KMS-11 (cell line): ENCODE data around the gene FLT4.

Experiments
- H2AFZ ChIP-seq: fragments of 200-600 bp; sonication (generic); 2 replicates; pipeline ENCODE4 v1.6.1; 2016; ENCODE audit warnings: antibody characterized with exemption, mixed run types, low read depth
- H3K27ac ChIP-seq: fragments of 200-600 bp; sonication (generic); 2 replicates; pipeline ENCODE4 v1.6.1; 2016; ENCODE audit warnings: mild to moderate bottlenecking, mixed run types
- H3K27me3 ChIP-seq: fragments of 200-600 bp; sonication (generic); 2 replicates; pipeline ENCODE4 v1.6.1; 2017; ENCODE audit warnings: mild to moderate bottlenecking, low read depth, mixed run types, moderate library complexity; ENCODE audit not compliant: insufficient read depth
- H3K36me3 ChIP-seq: fragments of 200-600 bp; sonication (generic); 2 replicates; pipeline ENCODE4 v1.6.1; 2017; ENCODE audit warnings: mild to moderate bottlenecking, mixed run types; ENCODE audit not compliant: insufficient read depth
- H3K4me1 ChIP-seq: fragments of 200-600 bp; sonication (generic); 2 replicates; pipeline ENCODE4 v1.6.1; 2016; ENCODE audit warnings: mild to moderate bottlenecking, low read depth, mixed run types; ENCODE audit not compliant: poor library complexity, severe bottlenecking
- H3K4me2 ChIP-seq: fragments of 200-600 bp; sonication (generic); 2 replicates; pipeline ENCODE4 v1.7.0; 2016; ENCODE audit warnings: mild to moderate bottlenecking, mixed run types
- H3K4me3 ChIP-seq: fragments of 200-600 bp; sonication (generic); IDR thresholded peaks from 2 replicates; pipeline ENCODE4 v1.6.1; 2017; ENCODE audit warnings: low read depth, low read length, mixed read lengths; ENCODE audit not compliant: insufficient read depth
- H3K79me2 ChIP-seq: fragments of 200-600 bp; sonication (generic); 2 replicates; pipeline ENCODE4 v1.6.1; 2016; ENCODE audit warnings: low read depth, mixed run types; ENCODE audit not compliant: insufficient read depth
- H3K9ac ChIP-seq: fragments of 200-600 bp; sonication (generic); 2 replicates; pipeline ENCODE4 v1.6.1; 2016; ENCODE audit warnings: mild to moderate bottlenecking, mixed run types
- H4K20me1 ChIP-seq: fragments of 200-600 bp; sonication (generic); 2 replicates; pipeline ENCODE4 v1.6.1; 2016; ENCODE audit warnings: mild to moderate bottlenecking, mixed run types; ENCODE audit not compliant: insufficient read depth
- TF ChIP-seq, protein P1 (sequence below): fragments of 200-600 bp; sonication (generic); conservative IDR thresholded peaks from 2 replicates; pipeline ENCODE4 v1.6.1; 2017; ENCODE audit warnings: low read depth, mild to moderate bottlenecking, antibody characterized with exemption, low read length, moderate library complexity, mixed read lengths

The FLT4 gene

DNA sequence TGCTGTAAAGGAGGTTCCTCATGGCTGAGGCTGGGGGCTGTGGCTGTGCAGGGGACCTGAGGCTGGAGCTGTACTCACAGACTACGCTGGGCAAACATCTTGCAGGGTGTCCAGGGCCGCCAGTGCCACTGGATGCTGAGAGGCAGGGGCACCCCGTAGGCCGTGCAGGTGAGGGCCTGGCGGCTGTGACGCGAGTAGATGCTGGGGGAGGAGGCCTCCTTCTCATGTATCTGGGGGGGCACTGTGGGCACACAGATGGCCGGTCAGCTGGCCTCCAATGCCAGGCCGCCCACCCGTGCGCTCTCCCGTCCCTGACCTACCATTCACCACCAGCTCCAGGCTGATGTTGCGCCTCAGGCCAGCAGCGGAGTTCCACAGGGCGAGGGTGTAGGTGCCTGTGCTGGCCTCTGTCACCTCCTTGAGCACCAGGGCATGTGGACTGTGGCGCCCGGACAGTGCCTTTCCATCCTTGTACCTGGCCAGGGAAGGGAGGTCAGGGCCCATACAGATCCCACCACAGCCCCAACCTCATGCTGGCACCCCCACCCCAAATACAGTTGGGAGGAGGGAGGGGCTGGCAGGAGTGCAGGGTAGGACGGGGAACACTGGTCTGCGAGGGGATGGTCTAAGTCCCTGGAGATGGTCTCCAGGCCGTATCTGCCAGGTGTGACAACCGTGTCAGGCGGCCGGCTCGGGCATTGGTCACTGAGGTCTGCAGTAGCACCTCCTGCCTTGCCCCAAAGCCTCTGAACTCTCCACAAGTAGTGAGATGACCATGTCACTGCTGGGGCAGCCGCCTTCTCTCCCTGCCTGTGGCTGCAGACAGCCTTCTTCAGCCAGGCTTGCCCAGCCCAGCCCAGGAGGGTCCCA lies 23.4 kb downstream of the FLT4 start:
- Histone ChIP-seq H3K27me3 (no peaks in the 10 kb centered on the region; the same call in 1 of the 2 replicates), H3K79me2 (no peaks in the 10 kb centered on the region), H2AFZ (no peak overlapping the region), H3K4me1 (no peaks in the 10 kb centered on the region), H3K4me2 (no peak overlapping the region), H3K27ac (no peak overlapping the region), H3K9ac (no peak overlapping the region), H3K4me3 (no peak overlapping the region), H3K36me3 (no peaks in the 10 kb centered on the region), H4K20me1 (no peaks in the 10 kb centered on the region)
- TF ChIP-seq, protein P1, sequence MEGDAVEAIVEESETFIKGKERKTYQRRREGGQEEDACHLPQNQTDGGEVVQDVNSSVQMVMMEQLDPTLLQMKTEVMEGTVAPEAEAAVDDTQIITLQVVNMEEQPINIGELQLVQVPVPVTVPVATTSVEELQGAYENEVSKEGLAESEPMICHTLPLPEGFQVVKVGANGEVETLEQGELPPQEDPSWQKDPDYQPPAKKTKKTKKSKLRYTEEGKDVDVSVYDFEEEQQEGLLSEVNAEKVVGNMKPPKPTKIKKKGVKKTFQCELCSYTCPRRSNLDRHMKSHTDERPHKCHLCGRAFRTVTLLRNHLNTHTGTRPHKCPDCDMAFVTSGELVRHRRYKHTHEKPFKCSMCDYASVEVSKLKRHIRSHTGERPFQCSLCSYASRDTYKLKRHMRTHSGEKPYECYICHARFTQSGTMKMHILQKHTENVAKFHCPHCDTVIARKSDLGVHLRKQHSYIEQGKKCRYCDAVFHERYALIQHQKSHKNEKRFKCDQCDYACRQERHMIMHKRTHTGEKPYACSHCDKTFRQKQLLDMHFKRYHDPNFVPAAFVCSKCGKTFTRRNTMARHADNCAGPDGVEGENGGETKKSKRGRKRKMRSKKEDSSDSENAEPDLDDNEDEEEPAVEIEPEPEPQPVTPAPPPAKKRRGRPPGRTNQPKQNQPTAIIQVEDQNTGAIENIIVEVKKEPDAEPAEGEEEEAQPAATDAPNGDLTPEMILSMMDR = no peak

DNA sequence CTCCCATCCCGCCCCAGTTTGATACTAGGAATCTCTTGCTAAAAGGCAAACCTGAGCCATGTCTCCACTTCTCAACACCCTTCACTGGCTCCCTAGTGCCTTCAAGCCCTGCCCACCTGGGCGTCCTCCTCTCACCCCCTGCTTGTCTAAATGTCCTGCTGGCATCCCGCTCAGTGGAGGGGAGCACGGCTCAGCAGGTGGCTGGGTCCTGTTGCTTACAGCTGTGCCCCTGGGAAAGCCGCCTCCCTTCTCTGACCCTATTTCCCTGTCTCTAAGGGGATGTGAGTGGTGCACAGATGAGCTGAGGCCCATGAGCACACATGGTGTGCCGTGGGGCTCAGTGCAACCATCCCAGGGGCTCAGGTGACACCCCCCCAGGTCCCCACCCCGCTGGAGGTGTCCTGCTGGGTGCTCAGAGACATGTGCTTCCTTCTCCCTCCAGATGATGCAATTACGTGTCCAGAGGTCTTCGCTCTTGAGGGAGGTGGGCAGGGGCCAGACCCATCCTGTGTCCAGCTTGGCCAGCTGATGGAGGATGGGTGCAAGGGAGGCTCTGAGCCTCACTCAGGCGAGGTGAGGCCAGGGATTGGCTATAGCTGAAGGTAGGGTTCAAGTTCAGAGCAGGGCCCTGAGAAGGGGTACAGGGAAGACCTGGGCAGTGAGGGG lies 24.1 kb downstream of the FLT4 start:
- no peak overlapping the region for H3K4me3 ChIP-seq
- no peaks in the 10 kb centered on the region; the same call in 1 of the 2 replicates for H3K27me3 ChIP-seq
- no peaks in the 10 kb centered on the region for H3K36me3 ChIP-seq
- H3K4me2 ChIP-seq = no peak overlapping the region
- TF ChIP-seq, protein P1 = no peak
- no peaks in the 10 kb centered on the region for H4K20me1 ChIP-seq
- no peak overlapping the region for H2AFZ ChIP-seq
- H3K4me1 ChIP-seq = no peaks in the 10 kb centered on the region
- no peak overlapping the region for H3K9ac ChIP-seq
- no peaks in the 10 kb centered on the region for H3K79me2 ChIP-seq
- H3K27ac ChIP-seq = no peak overlapping the region

DNA sequence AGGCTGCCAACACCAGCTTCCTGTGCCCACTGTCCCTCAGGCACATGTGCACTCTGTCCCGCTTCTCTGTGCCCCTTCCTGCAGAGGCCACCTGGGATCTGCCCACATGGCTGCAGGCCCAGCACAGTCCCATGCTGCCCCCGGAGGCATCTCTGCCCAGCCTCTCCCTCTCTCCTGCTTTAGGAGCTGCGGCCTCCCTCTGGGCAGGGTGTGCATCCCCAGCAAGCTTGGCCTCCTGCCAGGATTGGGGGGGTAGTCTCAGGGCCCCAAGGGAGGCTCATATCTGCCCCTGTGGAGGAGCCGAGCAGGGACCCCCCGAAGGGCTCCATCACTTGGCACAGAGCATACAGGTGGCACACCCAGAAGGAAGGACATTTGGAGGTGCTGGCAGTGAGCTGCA lies 24.8 kb downstream of the FLT4 start:
- no peaks in the 10 kb centered on the region for H4K20me1 ChIP-seq
- H3K27ac ChIP-seq = no peak overlapping the region
- no peaks in the 10 kb centered on the region for H3K79me2 ChIP-seq
- no peaks in the 10 kb centered on the region for H3K36me3 ChIP-seq
- TF ChIP-seq, protein P1 = no peak
- H3K4me3 ChIP-seq = no peak overlapping the region
- no peaks in the 10 kb centered on the region; the same call in 1 of the 2 replicates for H3K27me3 ChIP-seq
- no peak overlapping the region for H2AFZ ChIP-seq
- no peak overlapping the region for H3K9ac ChIP-seq
- no peaks in the 10 kb centered on the region for H3K4me1 ChIP-seq
- no peak overlapping the region for H3K4me2 ChIP-seq

DNA sequence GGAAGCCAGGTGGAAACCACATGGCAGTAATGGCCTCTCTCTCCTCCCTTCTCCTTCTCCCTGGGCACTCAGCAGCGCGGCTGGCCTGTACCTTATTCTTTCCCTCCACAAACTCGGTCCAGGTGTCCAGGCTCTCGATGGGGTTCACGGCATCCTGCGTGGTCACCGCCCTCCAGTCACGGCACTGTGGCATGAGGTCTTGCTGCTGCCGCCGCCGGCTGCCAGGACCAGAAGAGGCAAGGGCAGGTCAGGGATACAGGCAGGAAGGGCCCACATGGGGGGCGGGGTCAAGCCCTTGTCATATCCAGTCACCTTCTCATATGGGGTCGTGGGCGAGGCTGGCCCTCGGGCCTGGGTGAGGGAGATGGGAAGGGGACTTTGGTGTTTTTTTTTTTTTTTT lies 25.6 kb downstream of the FLT4 start:
- Histone ChIP-seq H3K9ac (no peak overlapping the region), H3K27me3 (no peaks in the 10 kb centered on the region; the same call in 1 of the 2 replicates), H3K36me3 (no peaks in the 10 kb centered on the region), H2AFZ (no peak overlapping the region), H3K4me1 (no peaks in the 10 kb centered on the region), H3K4me2 (no peak overlapping the region), H3K27ac (no peak overlapping the region), H3K79me2 (no peaks in the 10 kb centered on the region), H3K4me3 (no peak overlapping the region), H4K20me1 (no peaks in the 10 kb centered on the region)
- TF ChIP-seq, protein P1 = no peak
